Measurements from ENCODE around the gene MAP2K5. TPM values are rescaled to one million over a fixed set of nuclear protein-coding genes. Genes with fewer than 3 reads are reported as not detected.

MAP2K5 gene
- polyA plus RNA-seq, 1 donor = 16.7 TPM

- no peak for DNase-seq (ENCODE audit: low read depth)
Observed at GRCh38 chr15:67758619-67759300, 216.3 kb downstream of the MAP2K5 start.

- DNase-seq (ENCODE audit: low read depth) = no peak
Observed at GRCh38 chr15:67760901-67761300, 218.4 kb downstream of the MAP2K5 start.

GRCh38 chr15:67761343-67761742 lies 218.8 kb downstream of the MAP2K5 start:
- no peak for DNase-seq (ENCODE audit: low read depth)

- DNase-seq (ENCODE audit: low read depth) = no peak
Observed at GRCh38 chr15:67762610-67763368, 220.3 kb downstream of the MAP2K5 start.

GRCh38 chr15:67765701-67766100 lies 223.2 kb downstream of the MAP2K5 start:
- DNase-seq (ENCODE audit: low read depth) = no peak

GRCh38 chr15:67766968-67767367 lies 224.5 kb downstream of the MAP2K5 start:
- DNase-seq (ENCODE audit: low read depth) = no peak

GRCh38 chr15:67768313-67768977 lies 225.9 kb downstream of the MAP2K5 start:
- no peak for DNase-seq (ENCODE audit: low read depth)

- no peak for DNase-seq (ENCODE audit: low read depth)
Observed at GRCh38 chr15:67769497-67770357, 227.2 kb downstream of the MAP2K5 start.

GRCh38 chr15:67770358-67770628 lies 227.8 kb downstream of the MAP2K5 start:
- DNase-seq (ENCODE audit: low read depth) = no peak

GRCh38 chr15:67771189-67771800 lies 228.8 kb downstream of the MAP2K5 start:
- DNase-seq (ENCODE audit: low read depth) = no peak

GRCh38 chr15:67774626-67775025 lies 232.1 kb downstream of the MAP2K5 start:
- no peak for DNase-seq (ENCODE audit: low read depth)

GRCh38 chr15:67775250-67775649 lies 232.7 kb downstream of the MAP2K5 start:
- no peak for DNase-seq (ENCODE audit: low read depth)

- no peak for DNase-seq (ENCODE audit: low read depth)
Observed at GRCh38 chr15:67775998-67776397, 233.5 kb downstream of the MAP2K5 start.

- no peak for DNase-seq (ENCODE audit: low read depth)
Observed at GRCh38 chr15:67776600-67776999, 234.1 kb downstream of the MAP2K5 start.

- DNase-seq (ENCODE audit: low read depth) = no peak
Observed at GRCh38 chr15:67777071-67777470, 234.6 kb downstream of the MAP2K5 start.

- DNase-seq (ENCODE audit: low read depth) = no peak
Observed at GRCh38 chr15:67777773-67778172, 235.3 kb downstream of the MAP2K5 start.

- DNase-seq (ENCODE audit: low read depth) = no peak
Observed at GRCh38 chr15:67778968-67779548, 236.6 kb downstream of the MAP2K5 start.

- no peak for DNase-seq (ENCODE audit: low read depth)
Observed at GRCh38 chr15:67779549-67780111, 237.1 kb downstream of the MAP2K5 start.

- no peak for DNase-seq (ENCODE audit: low read depth)
Observed at GRCh38 chr15:67781061-67781460, 238.6 kb downstream of the MAP2K5 start.

GRCh38 chr15:67781907-67782690 lies 239.6 kb downstream of the MAP2K5 start:
- DNase-seq (ENCODE audit: low read depth) = no peak

Data from forelimb muscle (tissue), 1 donor.